Large intestine (tissue), 12 donors: ENCODE data around the gene ALLC. TPM values are rescaled to one million over a fixed set of nuclear protein-coding genes. Genes with fewer than 3 reads are reported as not detected.
"Not testable (repeated sequence)": the region's sequence is repeated elsewhere in the genome, so short reads cannot be mapped to it uniquely, and the experiment has no call there.

Source experiments
- DNase-seq, 2 donors: peaks; one replicate each; pipeline versions ENCODE4 v3.0.0 to v3.0.0-alpha.2; 2013
- H3K27ac ChIP-seq: one replicate; pipeline ENCODE4 v1.5.1; 2013; ENCODE audit warnings: low read length
- H3K27me3 ChIP-seq: 2 replicates; pipeline ENCODE4 v1.6.1; 2013; ENCODE audit warnings: low read length; ENCODE audit not compliant: control insufficient read depth, insufficient read depth
- H3K36me3 ChIP-seq: 2 replicates; pipeline ENCODE4 v1.6.1; 2013; ENCODE audit warnings: low read length; ENCODE audit not compliant: control insufficient read depth, insufficient read depth
- H3K4me1 ChIP-seq: one replicate; pipeline ENCODE4 v1.6.1; 2013; ENCODE audit warnings: low read length; ENCODE audit not compliant: control insufficient read depth, insufficient read depth
- H3K4me3 ChIP-seq: one replicate; pipeline ENCODE4 v1.5.1; 2013; ENCODE audit warnings: low read length
- H3K9me3 ChIP-seq: one replicate; pipeline ENCODE4 v1.6.1; 2013; ENCODE audit warnings: mild to moderate bottlenecking, low read depth, low read length, moderate library complexity; ENCODE audit not compliant: control insufficient read depth
- WGBS: methylation state at CpG from one replicate; pipeline ENCODE4 v1.1.5; 2013; ENCODE audit warnings: low lambda C conversion rate; ENCODE audit not compliant: insufficient coverage; 5-methylcytosine and 5-hydroxymethylcytosine counted together
- long read RNA-seq, 11 donors: transcript quantifications; one replicate each; lab custom pipeline, GENCODE V29; 2026
- polyA plus RNA-seq: library from polyadenylated mRNA; unstranded; fragments of 120-200 nt; gene quantifications from one replicate; pipeline ENCODE4 v1.2.1, GENCODE V29; 2013

ALLC gene
- not detected for polyA plus RNA-seq
- long read RNA-seq, donor 1 = 0 reads
- long read RNA-seq, donor 2 = 0 reads
- long read RNA-seq, donor 3 = 0 reads
- long read RNA-seq, donor 4 = 0 reads
- long read RNA-seq, donor 5 = 0 reads
- long read RNA-seq, donor 6 = 0 reads
- long read RNA-seq, donor 7 = 0 reads
- long read RNA-seq, donor 8 = 0 reads
- long read RNA-seq, donor 9 = 0 reads
- long read RNA-seq, donor 10 = 0 reads
- long read RNA-seq, donor 11 = 0 reads

DNA sequence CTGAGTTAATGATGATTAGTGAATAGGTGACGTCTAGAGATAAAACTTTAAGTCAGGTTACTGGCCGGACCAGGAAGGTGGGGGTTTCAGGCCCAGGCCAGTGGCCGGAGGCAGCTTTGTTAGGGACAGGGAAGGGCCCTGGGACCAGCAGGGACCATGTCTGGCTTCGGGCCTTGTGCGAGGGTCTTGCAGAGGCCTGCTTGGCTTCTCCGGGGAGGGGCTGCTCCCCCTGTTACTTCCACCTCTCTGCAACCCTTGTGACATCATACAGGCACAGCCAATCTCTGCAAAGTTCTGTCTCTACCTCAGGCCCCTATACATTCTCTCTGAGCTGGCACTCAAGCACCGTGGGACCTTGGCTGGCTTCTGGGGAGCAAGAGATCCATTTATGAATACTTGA is at the start of gene ALLC:
Gene ALLC (plus strand): TSS at position 320 of the 400 bp plus-strand sequence. CDS start 12,958 bp downstream, outside the sequence.
- Histone ChIP-seq H3K27me3 (no peaks in the 10 kb centered on the region), H3K4me3 (no peak within 1 kb of the TSS), H3K27ac (no peak within 1 kb of the TSS), H3K9me3 (no peaks in the 10 kb centered on the region), H3K4me1 (no peaks in the 10 kb centered on the region), H3K36me3 (no peaks in the 10 kb centered on the region)
- WGBS = no CpG with 5 or more reads among the region's 7 CpGs
- no peak for DNase-seq

DNA sequence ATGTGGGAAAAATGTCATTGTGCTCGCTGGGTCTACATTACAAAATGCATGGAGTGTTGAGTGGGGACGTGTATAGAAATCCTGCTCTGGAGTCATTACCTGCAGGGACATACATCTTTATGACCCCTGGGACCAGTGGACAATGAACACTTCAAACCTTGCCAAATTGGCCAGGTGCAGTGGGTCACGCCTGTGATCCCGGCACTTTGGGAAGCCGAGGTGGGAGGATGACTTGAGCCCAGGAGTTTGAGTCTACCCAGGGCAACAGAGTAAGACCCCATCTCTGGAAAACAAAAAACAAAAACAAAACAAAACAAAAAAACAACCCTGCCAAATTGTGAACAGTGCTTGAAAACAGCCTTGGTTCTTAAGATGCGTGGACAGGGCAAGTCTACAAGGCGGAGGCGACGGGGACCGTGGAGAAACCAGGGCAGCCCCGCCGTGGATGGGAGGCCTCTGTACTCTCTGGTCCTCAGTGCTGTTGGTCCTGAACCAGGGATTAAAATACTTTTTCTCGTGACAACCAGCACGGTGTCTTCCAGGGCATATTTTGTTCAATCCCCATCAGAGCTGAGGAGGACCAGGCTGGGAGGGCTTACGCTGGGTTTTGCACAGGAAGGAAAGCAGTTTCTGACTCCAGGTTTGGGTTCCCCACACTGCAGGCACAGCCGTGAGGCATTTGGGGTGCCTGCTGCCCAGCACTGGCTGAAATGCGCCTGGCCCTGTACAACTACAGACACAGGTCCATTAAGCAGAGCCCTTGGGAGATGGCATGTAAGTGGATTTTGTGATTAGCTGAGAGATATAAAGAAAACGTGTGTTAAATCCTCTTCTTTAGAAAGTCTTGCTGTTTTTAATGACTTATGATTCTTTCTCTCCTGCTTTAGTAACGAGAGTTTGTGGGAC is 49.4 kb upstream of the ALLC start:
- H3K27ac ChIP-seq = no peak overlapping the region
- no peaks in the 10 kb centered on the region for H3K36me3 ChIP-seq
- no peak overlapping the region for H3K4me3 ChIP-seq
- H3K9me3 ChIP-seq = peaks cover 9% of the 10 kb centered on the region
- H3K27me3 ChIP-seq = no peaks in the 10 kb centered on the region
- 86% methylated on average over 4 of the region's 19 CpGs for WGBS
- no peaks in the 10 kb centered on the region for H3K4me1 ChIP-seq
- DNase-seq = no peak

DNA sequence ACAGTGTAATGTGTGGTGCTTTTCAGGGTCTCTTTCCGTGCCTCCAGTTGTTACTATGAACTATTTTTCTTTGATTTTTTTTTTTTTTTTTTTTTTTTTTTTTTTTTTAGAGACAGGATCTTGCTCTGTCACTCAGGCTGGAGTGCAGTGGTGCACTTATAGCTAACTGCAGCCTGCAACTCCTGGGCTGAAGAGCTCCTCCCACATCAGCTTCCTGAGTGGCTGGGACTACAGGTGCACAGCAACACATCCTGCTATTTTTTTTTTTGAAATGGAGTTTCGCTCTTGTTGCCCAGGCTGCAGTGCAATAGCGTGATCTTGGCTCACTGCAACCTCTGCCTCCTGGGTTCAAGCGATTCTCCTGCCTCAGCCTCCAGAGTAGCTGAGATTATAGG is 48.7 kb upstream of the ALLC start:
- not testable (repeated sequence) for H3K4me3 ChIP-seq, H3K27me3 ChIP-seq, H3K9me3 ChIP-seq, DNase-seq, H3K4me1 ChIP-seq, H3K36me3 ChIP-seq, H3K27ac ChIP-seq
- no CpG with 5 or more reads among the region's 4 CpGs for WGBS

DNA sequence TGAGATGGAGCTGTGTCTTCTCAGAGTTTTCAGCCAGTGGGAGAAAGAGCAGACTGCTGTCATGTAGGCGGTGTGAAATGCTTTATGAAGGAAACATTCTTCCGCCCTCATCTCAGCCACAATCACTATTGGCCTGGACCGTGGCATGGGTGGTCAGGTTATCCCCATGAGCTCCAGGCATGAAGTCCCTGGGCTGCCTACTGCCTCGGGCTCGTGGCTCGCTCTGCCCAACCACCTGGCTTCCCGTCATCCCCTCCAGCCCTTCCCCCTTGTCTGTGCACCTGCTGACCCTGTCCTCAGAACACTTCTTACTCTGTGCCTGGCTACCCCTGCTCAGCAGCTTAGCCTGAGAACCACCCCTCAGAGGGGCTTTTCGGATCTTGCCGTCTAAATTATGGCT is 47.6 kb upstream of the ALLC start:
- Histone ChIP-seq H3K4me3 (no peak overlapping the region), H3K4me1 (no peaks in the 10 kb centered on the region), H3K36me3 (no peaks in the 10 kb centered on the region), H3K27me3 (no peaks in the 10 kb centered on the region), H3K9me3 (peaks cover 9% of the 10 kb centered on the region), H3K27ac (no peak overlapping the region)
- WGBS = no CpG with 5 or more reads among the region's 9 CpGs
- DNase-seq = no peak

DNA sequence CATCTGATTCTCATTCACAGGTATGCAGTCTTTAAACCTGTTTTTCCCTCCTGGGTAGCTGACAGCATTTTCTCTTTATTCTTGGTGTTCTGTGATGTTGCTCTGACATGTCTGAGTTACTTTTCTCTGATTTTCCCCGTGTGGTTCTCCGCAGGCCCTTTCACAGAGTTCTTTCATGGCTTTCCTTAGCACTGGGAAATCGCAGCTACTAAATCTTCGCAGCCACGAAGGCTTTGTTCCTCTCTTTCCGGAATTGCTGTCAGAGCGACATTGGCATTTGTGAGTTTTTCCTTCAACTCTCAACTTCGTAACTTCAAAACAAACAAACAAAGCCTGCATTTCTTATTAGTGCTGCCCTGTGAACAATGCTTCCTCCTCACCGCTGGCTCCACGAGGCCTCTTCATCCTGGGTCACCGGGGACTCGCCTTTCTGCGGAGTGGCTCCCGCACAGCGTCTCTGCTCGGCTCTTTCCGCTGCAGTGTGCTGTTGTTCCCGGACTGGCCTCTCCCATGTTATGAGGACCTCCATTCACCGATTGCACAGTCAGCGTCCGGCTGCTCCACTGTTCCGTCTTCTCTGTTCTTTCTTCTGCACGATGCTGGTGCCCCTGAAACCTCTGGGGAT is 47.0 kb upstream of the ALLC start:
- Histone ChIP-seq H3K36me3 (no peaks in the 10 kb centered on the region), H3K9me3 (peaks cover 14% of the 10 kb centered on the region), H3K27me3 (no peaks in the 10 kb centered on the region), H3K4me3 (no peak overlapping the region), H3K27ac (no peak overlapping the region), H3K4me1 (no peaks in the 10 kb centered on the region)
- 82% methylated on average over 14 of the region's 23 CpGs for WGBS
- DNase-seq = no peak

DNA sequence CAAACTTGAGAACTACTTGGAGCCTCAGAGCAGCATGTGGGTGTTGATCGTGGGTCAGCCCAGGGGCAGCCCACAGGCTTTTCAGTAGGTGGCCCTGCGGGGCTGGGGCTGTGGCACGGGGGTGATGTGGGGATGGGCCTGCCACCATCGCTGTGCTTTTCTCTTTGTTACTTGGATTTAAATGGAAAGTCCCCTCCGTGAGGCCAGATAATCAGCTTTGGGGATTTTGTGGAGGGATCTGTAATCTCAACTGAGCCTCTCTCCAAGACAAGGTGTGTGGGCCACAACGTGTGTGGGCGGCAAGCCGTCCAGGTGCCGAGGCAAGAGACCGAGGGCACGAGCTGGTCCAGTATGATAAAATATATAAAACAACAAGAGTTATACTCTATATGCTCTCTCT is 46.4 kb upstream of the ALLC start:
- no CpG with 5 or more reads among the region's 11 CpGs for WGBS
- DNase-seq = no peak
- peaks cover 19% of the 10 kb centered on the region for H3K9me3 ChIP-seq
- H3K27ac ChIP-seq = no peak overlapping the region
- no peak overlapping the region for H3K4me3 ChIP-seq
- no peaks in the 10 kb centered on the region for H3K4me1 ChIP-seq
- no peaks in the 10 kb centered on the region for H3K36me3 ChIP-seq
- H3K27me3 ChIP-seq = no peaks in the 10 kb centered on the region

DNA sequence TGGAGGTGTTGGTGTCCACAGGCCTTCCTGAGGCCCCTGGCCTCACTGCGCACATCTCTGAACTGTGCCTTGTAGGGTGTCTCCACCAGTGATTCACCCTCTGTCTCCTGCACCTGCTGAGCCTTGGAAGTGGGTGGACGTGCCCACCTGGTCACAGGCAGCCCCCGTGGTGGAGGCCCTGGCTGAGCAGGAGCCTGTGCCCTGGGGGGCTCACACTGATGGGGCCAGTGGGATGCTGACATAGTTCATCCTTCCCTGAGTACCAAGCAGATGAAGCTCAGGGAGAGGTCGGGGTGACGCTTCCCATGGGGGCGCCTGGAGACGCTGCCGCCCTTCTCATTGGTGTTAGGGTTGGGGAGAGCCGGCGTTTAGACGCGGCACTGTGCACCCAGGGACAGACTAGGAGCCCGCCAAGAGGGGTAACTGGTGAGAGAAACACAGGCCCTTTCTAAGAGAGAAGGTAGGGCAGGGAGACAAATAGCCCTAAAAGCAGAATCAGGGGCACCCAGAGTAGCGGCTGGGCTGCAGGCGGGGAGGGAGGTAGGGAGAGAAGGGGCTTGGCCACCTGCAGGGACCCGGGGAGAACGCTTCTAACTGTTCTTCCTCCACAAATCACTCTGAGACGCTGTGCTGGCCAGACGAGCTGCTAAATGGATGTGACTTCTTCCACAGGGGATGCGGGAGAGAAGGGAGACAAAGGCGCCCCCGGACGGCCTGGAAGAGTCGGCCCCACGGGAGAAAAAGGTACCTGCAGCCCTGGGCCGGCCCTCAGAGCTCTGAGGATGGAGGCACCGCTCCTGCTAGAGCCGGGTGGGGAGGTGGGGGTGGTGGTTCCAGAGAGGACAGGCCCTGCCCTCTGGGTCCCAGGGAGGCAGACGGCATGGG is 45.1 kb upstream of the ALLC start:
- no peak overlapping the region for H3K4me3 ChIP-seq
- no peaks in the 10 kb centered on the region for H3K36me3 ChIP-seq
- WGBS = no CpG with 5 or more reads among the region's 29 CpGs
- H3K27ac ChIP-seq = no peak overlapping the region
- H3K4me1 ChIP-seq = no peaks in the 10 kb centered on the region
- DNase-seq = no peak
- H3K9me3 ChIP-seq = peaks cover 21% of the 10 kb centered on the region
- H3K27me3 ChIP-seq = no peaks in the 10 kb centered on the region

DNA sequence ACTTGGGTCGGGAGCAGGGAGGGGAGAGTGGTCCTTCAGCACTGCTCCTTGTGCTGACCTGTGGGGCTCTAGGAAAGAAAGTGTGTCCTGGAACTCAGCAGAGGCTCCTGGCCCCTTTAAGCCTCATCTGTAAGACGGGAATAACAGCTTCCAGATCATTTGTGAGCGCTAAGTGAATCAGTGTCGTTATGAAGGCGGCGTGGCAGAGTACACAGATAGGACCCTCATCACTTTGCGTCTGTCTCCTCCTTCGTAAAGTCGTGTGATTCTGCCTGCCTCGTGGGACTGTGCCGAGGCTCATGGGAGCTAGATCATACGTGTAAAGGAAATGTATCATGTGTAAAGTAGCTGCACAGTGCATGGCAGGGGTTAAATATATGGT is 44.5 kb upstream of the ALLC start:
- Histone ChIP-seq H3K36me3 (no peaks in the 10 kb centered on the region), H3K27ac (no peak overlapping the region), H3K9me3 (peaks cover 21% of the 10 kb centered on the region), H3K4me1 (no peaks in the 10 kb centered on the region), H3K4me3 (no peak overlapping the region), H3K27me3 (no peaks in the 10 kb centered on the region)
- no peak for DNase-seq
- 90% methylated on average over 2 of the region's 12 CpGs for WGBS

DNA sequence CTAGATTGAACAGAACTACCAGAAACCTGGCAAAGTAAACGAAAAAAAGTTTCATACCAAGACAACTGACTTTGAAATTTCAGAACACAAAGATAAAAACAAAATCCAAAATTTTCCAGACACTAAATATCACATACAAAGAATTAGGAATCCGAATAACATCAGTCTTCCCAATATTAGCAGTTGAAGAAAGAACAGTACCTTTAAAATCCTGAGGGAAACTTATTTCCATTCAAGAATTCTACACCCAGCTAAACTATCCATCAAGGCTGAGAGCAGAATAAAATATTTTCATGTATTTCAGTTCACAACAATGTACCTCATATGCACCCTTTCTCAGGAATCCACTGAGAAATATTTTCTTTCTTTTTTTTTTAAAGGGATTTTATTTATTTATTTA is 43.3 kb upstream of the ALLC start:
- not testable (repeated sequence) for H3K27ac ChIP-seq, H3K4me1 ChIP-seq, DNase-seq, H3K27me3 ChIP-seq, H3K36me3 ChIP-seq, H3K4me3 ChIP-seq
- H3K9me3 ChIP-seq = peaks cover 21% of the 10 kb centered on the region
- 67% methylated on average over 1 of the region's 2 CpGs for WGBS
